PC-9 (cell line): ENCODE results near the gene RUNX1.

Source experiments
- EZH2 ChIP-seq: fragments of 200-600 bp; sonication (generic); IDR thresholded peaks from 2 replicates; pipeline ENCODE4 v1.8.0; 2017; ENCODE audit warnings: antibody characterized with exemption, low read depth
- TF ChIP-seq, protein P1 (sequence below): fragments of 200-600 bp; sonication (generic); conservative IDR thresholded peaks from 2 replicates; pipeline ENCODE4 v1.6.1; 2017; ENCODE audit warnings: mixed run types, antibody characterized with exemption, mild to moderate bottlenecking, moderate library complexity

DNA sequence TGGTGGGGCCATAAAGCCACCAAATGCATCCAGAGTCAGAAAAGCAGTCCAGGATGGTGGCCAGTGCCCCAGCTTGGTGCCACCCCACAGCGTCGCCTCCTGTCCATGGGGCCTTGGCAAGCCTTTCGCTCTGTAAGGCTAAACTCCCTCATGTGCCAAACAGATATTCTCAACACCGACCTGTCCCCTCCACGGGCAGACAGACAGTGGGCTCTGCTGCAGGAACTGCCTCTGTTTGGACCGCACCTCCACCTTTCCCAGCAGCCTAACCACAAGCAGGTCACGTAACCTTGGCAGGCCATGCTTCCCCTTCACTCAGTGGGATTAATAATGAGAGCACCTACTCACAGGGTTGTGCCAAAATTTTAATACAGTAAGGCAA lies 11.7 kb downstream of the RUNX1 start:
- TF ChIP-seq, protein P1, sequence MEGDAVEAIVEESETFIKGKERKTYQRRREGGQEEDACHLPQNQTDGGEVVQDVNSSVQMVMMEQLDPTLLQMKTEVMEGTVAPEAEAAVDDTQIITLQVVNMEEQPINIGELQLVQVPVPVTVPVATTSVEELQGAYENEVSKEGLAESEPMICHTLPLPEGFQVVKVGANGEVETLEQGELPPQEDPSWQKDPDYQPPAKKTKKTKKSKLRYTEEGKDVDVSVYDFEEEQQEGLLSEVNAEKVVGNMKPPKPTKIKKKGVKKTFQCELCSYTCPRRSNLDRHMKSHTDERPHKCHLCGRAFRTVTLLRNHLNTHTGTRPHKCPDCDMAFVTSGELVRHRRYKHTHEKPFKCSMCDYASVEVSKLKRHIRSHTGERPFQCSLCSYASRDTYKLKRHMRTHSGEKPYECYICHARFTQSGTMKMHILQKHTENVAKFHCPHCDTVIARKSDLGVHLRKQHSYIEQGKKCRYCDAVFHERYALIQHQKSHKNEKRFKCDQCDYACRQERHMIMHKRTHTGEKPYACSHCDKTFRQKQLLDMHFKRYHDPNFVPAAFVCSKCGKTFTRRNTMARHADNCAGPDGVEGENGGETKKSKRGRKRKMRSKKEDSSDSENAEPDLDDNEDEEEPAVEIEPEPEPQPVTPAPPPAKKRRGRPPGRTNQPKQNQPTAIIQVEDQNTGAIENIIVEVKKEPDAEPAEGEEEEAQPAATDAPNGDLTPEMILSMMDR = no peak
- no peak for TF ChIP-seq EZH2
